GM10266 (cell line): ENCODE measurements around the gene RNU6-1.

Experiments used
- DNase-seq: peaks from one replicate; pipeline ENCODE4 v3.0.0; 2012; ENCODE audit errors: extremely low spot score
- CTCF ChIP-seq: IDR thresholded peaks from 2 replicates; pipeline ENCODE4 v1.5.1; 2012; ENCODE audit warnings: mild to moderate bottlenecking, low read depth; ENCODE audit not compliant: control insufficient read depth, insufficient read depth; ENCODE audit errors: missing control alignments

RNU6-1 gene

DNA sequence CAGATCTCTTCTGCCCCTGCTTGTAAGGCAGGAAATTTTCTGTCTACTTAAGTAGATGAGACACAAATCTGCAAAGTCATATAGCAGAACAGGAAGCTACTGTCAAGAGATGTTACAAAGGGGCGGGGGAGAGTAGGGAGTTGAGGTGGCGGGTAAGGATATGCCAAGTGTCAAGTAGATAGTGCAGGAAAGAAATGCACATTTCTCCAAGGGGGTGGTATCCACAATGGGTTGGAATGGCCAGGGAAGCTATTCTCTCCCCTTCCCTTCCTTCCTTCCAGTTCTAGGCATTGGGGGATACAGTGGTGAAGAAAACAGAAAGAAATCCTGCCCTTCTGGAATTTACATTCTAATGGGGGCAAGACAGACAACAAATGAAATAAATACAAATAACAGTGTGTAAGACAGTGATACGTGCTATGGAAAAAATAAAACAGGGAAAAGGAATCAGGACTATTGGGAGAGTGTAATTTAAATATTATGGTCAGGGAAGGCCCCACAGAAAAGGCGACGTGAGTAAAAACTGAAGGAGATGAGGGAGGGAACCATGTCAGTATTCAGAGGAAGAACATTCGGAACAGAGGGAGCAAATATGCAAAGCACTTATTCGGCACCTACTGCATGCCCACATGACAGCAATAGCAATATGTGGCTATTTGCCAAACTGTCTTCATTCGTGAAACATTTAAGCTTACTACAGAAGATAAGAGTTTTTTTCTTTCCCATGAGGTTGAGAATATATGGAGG, 42.8 kb upstream of the RNU6-1 start:
- DNase-seq = peak; percentile 46
- no peak for TF ChIP-seq CTCF

DNA sequence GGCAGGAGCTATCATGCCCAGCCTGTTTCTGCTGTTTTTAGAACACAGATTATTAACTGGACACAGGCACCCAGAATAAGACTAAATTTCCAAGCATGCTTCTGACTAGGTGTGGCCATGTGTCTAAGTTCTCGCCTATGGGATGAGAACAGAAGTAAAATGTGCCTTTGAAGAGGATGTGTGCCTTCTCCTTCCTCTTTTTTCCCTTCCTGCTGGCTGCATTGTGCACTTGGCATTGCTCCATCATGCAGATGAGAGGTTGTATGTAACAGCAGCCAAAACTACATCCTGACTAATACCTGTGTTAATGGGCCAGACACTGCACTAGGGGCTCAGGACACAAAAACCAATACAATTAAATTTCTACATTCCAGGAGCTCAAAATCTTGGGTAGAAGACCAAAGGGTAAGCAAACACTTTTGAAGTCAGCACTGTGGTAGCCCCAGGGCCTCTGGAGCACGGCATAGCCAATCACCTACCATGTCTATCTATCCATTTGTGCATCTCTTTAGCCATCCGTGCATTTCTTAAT, 40.9 kb upstream of the RNU6-1 start:
- DNase-seq = no peak
- TF ChIP-seq CTCF = no peak

DNA sequence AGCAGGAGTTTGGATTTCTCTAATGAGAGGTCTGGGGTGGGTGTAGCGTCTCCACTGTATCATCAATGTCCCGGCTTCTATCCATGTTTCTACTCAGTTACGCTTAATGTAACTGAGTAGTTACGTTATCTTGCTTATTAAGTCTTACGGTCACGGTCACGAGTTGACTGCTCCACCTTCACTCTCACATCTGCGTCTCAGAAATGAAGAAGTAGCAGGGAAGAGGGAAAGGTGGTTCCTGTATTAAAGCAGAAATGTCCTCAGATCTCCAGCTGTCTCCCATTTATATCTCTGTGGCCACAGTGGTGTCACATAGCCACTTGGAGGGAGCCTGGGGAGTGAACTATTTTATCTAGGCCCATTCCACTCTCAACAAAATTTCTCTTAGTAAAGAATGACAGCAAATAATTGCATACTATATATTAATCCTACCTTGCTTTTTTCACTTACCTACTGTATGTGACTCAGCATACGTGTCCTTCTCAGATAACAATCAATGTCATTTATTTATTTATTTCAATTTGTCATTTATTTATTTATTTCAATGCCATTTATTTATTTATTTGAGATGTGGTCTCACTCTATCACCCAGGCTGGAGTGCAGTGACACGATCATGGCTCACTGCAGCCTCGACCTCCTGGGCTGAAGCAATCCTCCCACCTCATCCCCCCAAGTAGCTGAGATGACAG, 39.7 kb upstream of the RNU6-1 start:
- no peak for TF ChIP-seq CTCF
- DNase-seq = no peak

GRCh38 chr15:67878712-67879206, 38.9 kb upstream of the RNU6-1 start:
- no peak for DNase-seq
- no peak for TF ChIP-seq CTCF

DNA sequence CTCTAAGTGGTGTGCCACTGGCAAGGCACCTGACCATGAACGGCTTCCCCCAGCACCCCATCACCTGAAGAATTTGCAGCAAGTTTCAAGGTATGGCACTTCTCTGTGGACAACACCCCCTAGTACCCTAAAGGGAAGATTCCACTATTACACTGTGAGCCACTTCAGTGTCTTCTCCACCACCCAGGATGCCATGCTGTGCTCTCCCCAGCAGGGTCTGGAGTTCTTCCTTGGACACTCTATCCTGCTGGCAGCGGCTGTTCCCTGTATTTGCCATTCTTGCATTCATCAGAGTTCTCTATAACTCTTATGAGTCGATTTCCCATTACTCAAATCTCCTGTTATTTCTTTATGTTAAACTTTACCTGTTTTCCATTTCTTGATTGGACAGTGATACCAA, 33.9 kb upstream of the RNU6-1 start:
- DNase-seq = no peak
- no peak for TF ChIP-seq CTCF

DNA sequence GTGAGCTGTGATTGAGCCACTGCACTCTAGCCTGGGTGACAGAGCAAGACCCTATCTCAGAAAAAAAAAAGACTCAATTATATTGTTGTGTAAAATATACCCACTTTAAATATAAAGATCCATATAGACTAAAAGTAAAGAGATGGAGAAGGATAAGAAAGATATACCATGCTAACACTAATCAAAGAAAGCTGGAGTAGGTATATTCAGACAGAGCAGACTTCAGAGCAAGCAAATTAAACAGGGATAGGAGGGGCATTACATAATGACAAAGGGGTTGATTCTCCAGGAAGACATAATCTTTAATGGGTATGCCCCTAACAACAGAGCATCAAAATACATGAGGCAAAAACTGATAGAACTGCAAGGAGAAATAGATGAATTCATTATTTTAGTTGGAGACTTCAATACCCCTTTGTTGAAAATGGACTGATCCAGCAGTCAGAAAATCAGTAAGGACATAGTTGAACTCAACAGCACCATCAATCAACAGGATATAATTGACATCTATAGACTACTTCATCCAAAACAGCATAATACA, 31.1 kb upstream of the RNU6-1 start:
- TF ChIP-seq CTCF = no peak
- no peak for DNase-seq
